Suppressor macrophage (primary cell): ENCODE measurements around the gene ACOT11.
"Not testable (repeated sequence)": the region's sequence is repeated elsewhere in the genome, so short reads cannot be mapped to it uniquely, and the experiment has no call there.

Experiments used
- DNase-seq, 4 experiments: peaks; one replicate each; pipeline ENCODE4 v3.0.0-alpha.2; 2020 to 2022
- total RNA-seq, 17 experiments: gene quantifications; one replicate each; lab custom pipeline; 2026; ENCODE audit warnings: mixed read lengths in 6 of 17, inconsistent platforms in 3 of 17; lab: John Stamatoyannopoulos, UW

The ACOT11 gene
- total RNA-seq: 7.4 to 66.5 (median 32.0) reads per million in 17 experiments

DNA sequence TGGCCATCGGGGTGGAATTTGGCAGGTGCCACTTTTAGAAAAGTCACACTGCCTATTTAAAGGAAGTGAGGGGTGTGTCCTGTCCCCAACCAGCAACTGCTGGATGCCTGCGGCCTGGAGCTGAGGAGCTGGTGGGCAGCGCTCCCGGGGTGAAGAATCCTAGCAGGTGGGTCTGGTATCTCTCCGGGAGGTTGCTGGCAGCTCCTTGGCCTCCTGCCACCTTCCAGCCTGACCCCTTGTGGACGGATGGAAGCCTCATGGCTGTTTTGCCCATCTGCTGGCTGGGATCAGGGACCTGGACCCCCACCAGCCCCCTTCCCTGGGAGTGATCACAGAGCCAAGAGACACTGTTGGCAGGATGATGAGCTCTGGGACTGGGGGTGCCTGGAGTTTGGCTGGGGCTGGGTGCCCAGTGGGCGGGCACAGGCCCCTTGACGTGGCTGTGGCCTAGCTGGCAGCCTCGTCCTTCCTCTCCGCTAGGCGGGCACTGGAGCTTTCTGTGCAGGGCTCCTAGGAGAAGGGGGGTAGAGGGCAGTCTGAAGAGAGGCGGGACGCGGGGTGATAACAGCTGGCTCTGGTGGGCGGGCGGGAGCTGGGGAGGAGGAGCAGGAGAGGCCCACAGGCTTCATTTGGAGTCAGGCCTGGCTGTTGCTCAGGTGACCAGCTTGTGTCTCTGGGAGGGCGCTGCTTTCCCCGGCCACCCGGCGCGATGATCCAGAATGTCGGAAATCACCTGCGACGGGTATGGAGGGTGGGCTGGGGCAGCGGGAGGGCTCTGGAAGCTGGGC lies at the start of gene ACOT11:
TSS of gene ACOT11 (plus strand) at position 628 of the 788 bp plus-strand sequence. CDS start at position 710, 82 bp downstream.
- peak; percentile 75 to 88 (median 82) for DNase-seq

DNA sequence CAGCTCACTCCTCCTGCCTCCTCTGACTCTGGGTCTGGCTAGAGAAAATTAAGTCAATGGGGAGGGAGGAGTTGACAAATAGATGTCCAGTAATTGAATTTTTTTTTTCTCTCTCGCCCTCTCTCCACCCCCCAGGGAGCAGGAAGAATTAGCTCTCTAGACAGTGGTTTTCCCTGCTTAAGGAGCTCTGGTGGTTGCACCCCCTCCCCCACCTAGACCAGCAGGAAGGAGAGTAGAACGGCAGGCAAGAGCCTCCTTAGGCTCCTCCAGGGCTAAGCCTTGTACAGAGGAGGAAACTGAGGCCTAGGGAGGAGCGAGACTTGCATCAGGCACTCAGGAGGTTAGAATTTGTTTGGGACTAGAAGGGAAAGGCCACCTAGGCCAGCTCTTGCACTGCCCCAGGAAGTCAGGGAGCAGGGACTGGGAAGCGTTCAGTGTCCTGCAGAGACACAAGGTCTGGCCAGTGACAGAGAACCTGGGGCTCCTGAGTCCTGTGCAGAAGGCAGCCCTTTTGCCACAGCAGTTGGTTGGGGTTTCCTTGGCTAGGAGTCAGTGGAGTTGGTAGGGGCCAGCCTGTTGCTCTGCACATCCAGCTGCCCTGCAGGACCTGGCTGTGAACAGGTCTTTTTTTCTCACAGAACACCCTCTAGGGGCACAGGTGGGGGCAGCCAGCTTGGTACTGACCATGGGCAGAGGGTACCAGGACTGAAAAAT lies 49.5 kb upstream of the ACOT11 start:
- DNase-seq: no peak

DNA sequence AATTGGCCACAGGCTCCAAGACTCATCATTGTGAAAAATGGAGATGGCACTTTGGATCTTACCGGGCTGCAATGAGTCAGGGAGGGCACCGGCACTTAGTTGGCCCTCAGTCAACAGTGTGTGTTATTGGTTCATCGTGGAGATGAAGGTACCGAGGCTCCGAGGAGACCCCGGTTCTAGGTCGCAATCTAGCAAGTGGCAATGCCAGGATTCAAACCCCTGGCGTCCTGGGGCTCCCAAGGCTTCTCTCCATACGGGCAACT lies 49.0 kb upstream of the ACOT11 start:
- DNase-seq: no peak

DNA sequence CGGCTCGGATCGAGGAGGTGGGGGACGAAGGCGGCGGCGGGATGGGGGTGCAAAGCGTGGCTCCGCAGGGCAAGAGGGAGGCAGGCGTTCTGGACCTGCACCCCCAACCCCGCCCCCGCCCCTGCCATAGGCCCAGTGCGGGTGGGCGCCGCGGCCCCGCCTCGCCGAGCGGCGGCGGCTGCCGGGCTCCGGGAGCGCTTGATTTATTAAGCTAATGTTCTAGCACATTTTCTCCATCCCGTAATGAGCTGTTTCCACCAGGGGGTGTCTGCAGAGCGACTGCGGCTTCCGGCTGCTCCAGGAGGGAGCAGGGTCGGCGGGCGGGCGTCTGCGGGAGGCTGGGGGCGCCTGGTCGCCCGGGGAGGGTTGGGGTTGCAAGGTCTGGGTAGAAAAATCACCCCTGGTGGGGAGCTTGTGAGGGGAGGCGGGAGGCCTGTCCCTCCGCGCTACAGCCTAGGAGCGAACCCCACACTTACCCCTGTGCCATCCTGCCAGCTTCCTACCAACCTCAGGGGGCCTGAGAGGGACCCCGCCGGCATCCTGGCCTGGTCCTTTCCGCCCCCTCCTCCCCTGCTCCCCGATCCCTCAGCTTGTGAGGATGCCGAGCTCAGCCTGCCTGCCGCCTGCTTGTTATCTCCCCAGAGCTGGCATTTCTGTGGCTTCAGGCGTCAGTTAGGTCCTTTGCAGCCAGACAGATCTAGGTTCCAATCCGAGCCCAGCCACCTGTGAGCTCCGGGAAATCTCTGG lies 48.5 kb upstream of the ACOT11 start:
- DNase-seq: peak; percentile 37 to 69 (median 55)

DNA sequence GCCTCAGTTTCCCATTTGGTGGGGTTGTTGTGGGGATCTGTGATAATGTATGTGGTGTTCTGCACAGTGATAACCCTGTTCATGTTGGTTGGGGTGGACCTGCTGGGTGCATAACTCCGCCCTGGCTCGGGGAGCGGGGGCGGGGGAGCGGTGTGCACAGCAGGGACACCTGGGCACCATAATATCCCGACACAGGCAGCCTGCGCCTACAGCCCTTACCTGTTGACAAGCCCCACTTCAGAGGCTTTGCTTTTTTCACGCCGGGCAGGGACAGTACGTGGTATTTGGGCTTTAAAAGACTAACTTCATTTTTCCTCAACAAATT lies 48.0 kb upstream of the ACOT11 start:
- DNase-seq: no peak

DNA sequence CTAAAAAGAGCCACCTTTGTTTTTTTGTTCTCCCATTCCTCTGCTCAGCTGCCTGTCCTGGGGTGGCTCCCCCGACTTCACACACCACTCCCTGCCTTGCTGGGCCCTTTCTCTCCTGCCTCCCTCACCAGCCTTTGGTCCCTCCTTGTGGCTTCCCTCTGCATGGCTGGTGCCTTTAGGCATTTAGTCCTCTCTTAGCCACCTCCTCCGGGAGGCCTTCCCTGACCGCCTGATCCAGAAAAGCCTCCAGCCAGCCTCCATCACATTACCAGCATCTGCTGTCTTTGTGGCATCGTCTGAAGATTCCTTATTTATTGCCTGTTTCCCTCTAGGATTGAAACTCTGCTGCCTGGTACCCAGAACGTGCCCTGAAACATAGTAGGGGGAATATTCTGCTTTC lies 46.2 kb upstream of the ACOT11 start:
- DNase-seq: no peak

DNA sequence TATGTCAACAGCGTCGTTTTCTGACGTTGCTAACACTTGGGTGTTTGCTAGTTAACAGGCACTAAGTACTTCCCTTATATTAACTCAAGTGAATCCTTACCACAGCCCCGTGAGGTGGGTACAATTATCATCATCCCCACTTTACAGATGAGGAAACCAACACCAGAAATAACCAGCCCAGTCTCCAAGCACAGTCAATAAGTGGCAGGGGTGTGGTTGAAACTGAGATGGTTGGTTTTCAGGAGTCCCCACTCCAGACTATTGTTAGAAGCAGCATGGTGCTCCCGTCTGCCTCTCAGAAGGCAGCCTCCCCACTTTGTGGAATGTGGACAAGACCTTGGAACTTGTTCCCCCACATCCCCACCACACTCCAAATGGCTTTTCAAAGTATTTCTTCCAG lies 45.7 kb upstream of the ACOT11 start:
- no peak for DNase-seq

DNA sequence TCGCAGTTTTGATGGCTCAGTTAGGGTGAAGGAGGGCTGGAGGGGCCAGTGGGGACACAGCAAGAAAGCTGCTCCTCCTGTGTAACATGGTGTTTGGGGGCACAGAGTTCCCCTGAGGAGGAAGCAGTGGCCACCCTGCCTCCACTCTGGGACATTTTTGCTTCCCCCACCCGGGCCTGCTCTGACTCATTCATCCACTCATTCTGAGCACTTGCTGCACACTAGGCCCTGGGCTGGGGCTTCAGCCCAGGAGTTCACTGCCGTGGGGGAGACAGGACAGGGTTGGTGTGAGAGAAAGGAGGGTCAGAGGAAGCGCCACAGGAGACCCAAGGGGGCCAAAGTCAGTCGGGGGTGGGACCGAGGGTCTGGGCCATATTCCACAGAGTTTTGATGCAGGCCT lies 41.4 kb upstream of the ACOT11 start:
- peak in 2 of 4 experiments; percentile 21 to 30 for DNase-seq

DNA sequence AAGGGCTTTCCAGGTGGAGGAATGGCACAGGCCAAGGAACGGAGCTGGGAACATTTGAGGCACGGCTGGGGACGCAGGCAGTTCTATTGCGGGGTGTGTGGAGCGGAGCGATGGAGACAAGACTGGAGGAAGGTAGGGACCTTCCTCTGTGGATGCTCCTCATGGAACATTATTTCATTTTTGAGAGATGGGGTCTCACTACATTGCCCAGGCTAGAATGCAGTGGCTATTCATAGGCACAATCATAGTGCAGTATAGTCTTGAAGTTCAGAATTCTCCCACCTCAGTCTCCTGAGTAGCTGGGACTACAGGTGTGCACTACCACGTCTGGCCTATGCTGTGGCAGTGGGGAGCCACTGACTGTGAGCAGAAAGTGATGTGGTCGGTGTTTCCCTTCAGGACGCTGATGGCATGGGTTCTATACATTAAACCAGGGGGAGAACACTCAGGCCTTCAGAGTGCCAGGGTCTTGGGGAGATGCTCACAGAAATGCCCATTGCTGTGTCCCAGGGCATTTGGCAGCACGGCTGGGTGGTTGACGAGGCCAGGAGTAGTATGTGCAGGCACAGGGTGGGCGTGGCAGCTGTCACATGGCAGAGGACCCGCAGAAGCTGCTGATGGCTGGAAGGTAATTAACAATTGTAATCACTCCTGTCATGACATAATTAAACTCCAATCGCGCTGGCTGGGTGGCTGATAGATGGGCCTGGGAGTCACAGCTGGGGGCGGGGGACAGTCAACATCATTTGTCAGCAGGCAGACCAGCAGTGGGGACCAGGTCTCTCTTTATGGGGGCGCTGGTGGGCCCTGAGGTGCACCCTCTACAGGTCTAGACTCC lies 40.8 kb upstream of the ACOT11 start:
- DNase-seq: no peak

DNA sequence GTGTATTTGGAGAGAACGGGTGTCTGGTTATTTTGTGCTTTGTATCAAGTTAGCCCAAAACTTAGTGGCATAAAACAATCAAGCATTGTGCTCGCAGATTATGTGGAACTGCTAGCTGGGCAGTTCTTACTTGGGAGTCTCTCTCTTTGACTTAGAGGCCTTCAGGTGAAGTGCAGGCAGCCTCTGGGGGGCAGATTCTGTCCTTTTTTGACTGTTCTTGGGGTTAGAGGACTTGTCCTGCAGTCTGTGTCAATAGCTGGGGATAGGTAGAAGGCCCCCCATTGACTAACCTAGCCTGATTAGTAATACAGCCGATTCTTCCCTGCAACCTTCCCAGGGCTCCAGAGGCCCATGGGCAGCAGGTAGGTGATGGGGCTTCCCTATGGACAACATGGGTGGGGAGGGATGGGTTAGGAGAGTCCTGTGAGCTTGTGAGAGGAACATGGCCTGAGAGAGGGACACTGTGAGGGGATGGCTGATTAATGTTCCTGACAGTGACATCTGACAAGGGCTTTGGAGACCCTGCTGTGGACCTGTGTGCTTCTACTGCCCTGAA lies 37.2 kb upstream of the ACOT11 start:
- no peak for DNase-seq

DNA sequence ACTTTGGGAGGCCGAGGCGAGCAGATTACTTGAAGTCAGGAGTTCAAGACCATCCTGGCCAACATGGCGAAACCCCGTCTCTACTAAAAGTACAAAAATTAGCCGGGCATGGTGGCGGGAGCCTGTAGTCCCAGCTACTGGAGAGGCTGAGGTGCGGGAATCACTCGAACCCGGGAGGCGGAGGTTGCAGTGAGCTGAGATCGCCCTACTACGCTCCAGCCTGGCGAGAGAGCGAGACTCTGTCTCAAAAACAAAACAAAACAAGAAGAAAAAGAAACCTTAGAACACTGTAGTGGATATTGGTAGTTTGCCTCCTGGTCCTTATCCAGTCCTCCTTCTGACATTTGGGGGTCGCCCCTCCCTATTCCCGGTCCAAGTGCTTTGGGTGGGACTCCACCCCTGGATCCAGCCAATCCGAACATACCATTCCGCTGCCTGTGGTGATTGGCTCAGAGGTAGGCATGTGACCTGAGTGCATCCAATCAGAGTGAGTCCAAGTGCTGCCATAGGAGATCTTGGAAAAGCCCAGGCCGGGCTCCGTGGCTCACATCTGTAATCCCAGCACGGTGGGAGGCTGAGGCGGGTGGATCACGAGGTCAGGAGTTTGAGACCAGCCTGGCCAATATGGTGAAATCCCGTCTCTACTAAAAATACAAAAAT lies 34.0 kb upstream of the ACOT11 start:
- DNase-seq: not testable (repeated sequence)

DNA sequence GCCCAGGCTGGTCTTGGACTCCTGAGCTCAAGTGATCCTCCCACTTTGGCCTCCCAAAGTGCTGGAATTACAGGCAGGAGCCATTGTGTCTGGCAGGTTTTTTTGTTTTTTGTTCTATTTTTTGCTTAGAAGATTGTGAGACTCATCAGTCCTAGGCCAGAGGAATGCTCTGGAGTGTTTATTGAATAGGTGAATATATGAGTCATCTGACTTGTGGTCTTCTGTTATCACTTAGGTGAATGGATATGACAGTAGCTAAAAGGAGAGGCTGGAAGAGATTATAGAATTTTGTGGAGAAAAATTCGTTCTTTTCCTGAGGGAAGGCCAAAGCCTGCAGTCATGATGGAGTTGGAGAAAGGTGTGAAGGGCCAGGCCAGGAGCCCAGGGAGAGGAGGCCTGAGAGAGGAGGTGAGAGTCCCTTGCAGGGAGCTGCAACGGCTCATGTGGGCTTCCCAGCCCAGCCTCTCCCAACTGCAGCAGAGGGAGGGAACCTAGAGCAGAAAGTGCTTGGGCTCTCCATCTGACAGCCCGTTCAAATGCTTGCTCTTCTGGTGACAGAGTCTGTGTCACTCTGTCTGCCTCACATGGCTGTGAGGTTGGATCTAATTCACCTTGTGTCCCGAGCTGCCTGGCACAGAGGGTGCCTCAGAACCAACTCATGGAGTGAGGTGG lies 31.6 kb upstream of the ACOT11 start:
- no peak for DNase-seq

DNA sequence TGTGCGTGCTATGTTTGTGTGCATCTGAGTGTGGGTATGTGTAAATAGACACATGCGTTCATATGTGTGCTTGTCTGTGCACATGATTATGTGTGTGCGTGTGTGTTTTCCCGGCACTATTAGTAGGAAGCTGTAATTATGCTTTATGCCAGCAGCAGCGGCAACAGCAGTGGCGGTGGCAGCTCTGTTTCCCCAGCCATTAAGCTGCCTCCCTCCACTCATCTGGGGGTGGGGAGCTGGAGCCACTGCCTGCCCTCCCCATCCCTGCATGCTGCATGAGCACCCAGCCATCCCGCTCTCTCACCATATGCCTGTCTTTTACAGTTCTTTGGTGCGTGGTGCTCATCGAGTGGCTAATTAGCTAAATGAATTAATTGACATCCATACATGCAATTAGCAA lies 30.5 kb upstream of the ACOT11 start:
- DNase-seq: no peak

DNA sequence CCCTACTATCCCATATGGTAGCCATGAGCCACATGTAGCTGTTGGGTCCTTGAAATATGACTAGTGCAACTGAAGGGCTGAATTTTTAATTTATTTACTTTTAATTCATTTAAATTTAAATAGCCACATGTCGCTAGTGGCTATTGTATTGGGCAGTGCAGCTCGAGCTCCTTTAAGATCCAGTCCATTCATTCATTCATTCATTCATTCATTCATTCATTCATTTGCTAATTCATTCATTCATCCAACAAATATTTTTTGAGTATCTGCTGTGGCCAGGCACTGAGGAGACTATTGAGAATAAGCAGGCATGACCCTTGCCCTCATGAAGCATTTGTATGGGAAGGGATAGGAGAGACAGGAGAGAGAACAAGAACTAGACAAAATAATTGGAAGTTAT lies 29.5 kb upstream of the ACOT11 start:
- DNase-seq: no peak

DNA sequence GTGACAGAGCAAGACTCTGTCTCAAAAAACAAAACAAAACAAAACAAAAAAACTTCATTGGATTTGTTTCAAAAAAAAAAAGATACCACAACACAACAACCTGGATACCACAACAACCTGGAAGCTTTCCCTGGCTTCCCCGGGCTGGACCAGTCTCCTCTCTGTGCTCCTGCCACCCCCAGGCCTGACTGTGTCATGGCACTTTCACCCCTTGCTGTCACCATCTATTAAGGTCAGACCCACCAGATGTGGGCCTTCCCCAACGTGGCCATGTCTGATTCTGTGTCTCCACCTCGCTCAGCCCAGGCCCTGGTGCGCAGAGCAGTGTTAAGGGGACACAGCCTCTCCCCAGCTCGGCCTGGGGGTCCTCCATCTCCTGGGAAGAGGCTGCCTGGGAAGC lies 28.3 kb upstream of the ACOT11 start:
- peak in 2 of 4 experiments; percentile 11 to 27 for DNase-seq

DNA sequence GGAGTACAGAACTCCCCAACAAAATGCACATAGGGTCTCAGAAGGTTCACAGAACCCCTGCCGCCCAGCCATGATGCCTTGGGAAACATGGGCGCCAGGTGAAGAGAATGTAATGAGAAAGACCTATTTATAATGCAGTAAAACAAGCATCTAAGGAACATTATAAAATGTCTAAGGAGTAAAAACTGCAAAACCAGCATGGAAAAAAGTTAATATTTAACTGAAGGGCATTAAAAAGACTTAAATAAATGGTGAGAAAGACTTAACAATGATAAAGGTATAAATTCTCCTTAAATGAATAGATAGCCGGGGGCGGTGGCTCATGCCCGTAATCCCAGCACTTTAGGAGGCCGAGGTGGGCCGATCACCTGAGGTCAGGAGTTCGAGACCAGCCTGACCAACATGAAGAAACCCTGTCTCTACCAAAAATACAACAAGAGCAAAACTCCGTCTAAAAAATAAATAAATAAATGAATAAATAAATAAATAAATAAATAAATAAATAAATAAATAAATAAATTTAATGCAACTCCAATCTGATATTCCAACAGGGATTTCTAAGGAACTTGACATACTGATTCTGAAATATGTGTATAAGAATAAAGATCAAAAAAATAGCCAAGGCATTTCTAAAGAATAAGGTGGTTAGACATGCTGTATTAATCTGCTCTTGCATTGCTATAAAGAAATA lies 27.3 kb upstream of the ACOT11 start:
- DNase-seq: no peak

DNA sequence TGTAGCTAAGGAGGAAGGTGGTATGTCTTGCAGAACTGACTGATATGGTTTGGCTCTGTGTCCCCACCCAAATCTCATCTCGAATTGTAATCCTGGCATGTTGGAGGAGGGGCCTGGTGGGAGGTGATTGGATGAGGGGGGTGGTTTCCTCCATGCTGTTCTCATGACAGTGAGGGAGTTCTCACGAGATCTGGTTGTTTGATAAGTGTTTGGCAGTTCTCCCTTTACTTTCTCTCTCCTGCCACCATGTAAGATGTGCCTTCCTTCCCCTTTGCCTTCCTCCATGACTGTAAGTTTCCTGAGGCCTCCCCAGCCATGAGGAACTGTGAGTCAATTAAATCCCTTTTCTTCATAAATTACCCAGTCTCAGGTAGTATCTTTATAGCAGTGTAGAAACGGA lies 21.5 kb upstream of the ACOT11 start:
- DNase-seq: not testable (repeated sequence)

DNA sequence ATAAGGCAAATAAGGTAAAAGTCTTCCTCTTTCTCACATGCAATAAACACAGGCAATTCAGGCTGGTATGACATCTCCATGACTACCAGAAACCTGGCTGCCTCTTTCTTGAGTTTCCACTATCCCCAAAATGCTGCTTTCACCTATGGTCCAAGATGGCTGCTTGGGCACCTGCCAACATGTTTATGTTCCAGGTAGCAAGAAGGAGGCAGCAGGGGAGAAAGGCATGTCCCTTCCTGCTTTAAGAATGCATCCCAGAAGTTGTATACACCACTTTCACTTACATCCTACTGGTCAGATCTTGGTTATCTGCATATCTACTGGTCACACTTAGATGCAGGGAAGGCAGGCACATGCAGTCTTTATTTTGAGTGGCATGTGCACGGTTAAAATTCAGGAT lies 19.4 kb upstream of the ACOT11 start:
- peak in 1 of 4 experiments; percentile 9 for DNase-seq

DNA sequence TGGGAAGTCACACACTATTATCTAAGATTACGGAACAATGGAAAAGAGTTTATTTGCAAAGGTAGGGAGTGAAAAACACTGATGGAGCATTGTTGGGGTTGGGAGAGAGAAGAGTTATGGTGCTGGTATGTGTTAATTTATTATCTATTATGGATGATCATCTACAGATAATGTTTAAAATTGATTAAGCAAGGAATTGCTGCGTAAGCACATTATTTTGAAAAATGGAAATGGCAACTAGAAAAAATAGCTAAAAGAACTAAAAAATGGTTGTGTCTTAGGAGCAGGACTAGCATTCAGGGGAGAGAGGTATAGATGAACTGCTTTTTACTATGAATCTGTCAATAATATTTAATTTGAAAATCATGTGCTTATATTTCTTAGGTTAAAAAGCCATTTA lies 16.0 kb upstream of the ACOT11 start:
- no peak for DNase-seq

DNA sequence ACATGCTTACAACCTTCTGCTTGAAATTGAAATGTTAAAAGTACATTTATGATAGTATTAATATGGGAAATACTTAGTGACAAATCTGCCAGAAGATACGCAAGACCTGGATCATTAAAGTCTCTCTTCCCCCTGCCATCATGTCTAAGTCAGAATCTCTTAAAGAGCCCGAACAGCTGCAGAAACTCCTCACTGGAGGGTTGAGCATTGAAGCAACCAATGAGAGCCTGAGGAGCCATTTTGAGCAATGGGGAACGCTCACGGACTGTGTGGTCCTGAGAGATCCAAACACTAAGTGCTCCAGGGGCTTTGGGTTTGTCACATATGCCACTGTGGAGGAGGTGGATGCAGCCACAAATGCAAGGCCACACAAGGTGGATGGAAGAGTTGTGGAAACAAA lies 11.4 kb upstream of the ACOT11 start:
- not testable (repeated sequence) for DNase-seq

DNA sequence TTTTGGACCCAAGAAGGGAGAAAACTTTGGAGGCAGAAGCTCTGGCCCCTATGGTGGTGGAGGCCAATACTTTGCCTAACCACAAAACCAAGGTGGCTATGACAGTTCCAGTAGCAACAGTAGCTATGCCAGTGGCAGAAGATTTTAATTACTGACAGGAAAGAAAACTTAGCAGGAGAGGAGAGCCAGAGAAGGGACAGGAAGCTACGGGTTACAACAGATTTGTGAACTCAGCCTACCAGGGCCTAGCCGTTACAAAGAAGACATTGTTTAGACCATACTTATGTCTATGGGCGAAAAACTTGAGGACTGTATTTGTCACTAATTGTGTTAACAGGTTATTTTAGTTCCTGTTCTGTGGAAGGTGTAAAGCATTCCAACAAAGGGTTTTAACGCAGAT lies 10.4 kb upstream of the ACOT11 start:
- DNase-seq: no peak
